Spleen (tissue), 7 donors: ENCODE data around the gene TPSD1.
"Not testable (repeated sequence)": the region's sequence is repeated elsewhere in the genome, so short reads cannot be mapped to it uniquely, and the experiment has no call there.

ENCODE experiments used
- POLR2A ChIP-seq, 3 donors: fragments of 450-650 bp; IDR thresholded peaks; one replicate each; pipeline ENCODE4 v1.5.1; 2017; ENCODE audit warnings: antibody characterized with exemption in 3 of 3, mild to moderate bottlenecking in 1 of 3
- POLR2AphosphoS5 ChIP-seq, 3 donors: sonication (generic); formaldehyde crosslinking; IDR thresholded peaks; one replicate each; pipeline ENCODE4 v1.5.1; 2017; ENCODE audit warnings: antibody characterized with exemption in 3 of 3
- TF ChIP-seq, protein P1 (sequence below), 11 experiments: fragments of 200-600 bp in 7 of 11; fragments of 450-650 bp in 4 of 11; sonication (generic) in 4 of 11; IDR thresholded peaks in 8 of 11; conservative IDR thresholded peaks in 3 of 11; 1 replicate in 7 of 11; 2 replicates in 4 of 11; pipeline versions ENCODE4 v1.4.0 to v1.8.0; 2016 to 2021; ENCODE audit warnings: antibody characterized with exemption in 11 of 11, inconsistent platforms in 4 of 11, mild to moderate bottlenecking in 1 of 11
- donor health status: DM: no; HTN: no; CAD: no; lungs with moderate emphysema.
- donor health status: DM: no; HTN: no; CAD: no.
- donor health status: DM: no; HTN: no; CAD: no.

DNA sequence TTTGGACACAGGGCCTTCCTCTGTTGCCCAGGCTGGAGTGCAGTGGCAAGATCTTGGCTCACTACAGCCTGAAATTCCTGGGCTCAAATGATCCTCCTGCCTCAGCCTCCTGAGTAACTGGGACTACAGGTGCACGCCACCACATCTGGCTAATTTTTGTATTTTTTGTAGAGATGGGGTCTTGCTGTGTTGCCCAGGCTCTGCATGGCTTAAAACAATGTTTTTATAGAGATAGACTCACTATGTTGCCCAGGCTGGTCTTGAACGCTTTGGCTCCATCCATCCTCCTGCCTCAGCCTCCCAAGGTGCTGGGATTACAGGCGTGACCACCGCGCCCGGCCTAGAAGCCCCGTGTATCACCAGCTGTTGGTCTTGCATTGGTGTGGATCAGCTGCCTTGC is 13.5 kb downstream of the TPSD1 start:
- TF ChIP-seq, protein P1, sequence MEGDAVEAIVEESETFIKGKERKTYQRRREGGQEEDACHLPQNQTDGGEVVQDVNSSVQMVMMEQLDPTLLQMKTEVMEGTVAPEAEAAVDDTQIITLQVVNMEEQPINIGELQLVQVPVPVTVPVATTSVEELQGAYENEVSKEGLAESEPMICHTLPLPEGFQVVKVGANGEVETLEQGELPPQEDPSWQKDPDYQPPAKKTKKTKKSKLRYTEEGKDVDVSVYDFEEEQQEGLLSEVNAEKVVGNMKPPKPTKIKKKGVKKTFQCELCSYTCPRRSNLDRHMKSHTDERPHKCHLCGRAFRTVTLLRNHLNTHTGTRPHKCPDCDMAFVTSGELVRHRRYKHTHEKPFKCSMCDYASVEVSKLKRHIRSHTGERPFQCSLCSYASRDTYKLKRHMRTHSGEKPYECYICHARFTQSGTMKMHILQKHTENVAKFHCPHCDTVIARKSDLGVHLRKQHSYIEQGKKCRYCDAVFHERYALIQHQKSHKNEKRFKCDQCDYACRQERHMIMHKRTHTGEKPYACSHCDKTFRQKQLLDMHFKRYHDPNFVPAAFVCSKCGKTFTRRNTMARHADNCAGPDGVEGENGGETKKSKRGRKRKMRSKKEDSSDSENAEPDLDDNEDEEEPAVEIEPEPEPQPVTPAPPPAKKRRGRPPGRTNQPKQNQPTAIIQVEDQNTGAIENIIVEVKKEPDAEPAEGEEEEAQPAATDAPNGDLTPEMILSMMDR (IDR thresholded peaks at IDR 0.05 in 8 of 11, conservative IDR thresholded peaks at IDR 0.05 in 3 of 11), result not testable (repeated sequence)
- not testable (repeated sequence) for TF ChIP-seq POLR2AphosphoS5, POLR2A (IDR thresholded peaks at IDR 0.05)
